DMS153 (cell line): ENCODE results near the gene VPS35.
"Not testable (repeated sequence)": the region's sequence is repeated elsewhere in the genome, so short reads cannot be mapped to it uniquely, and the experiment has no call there.

Experiments used
- DNase-seq: peaks from one replicate; lab custom pipeline; 2025; lab: John Stamatoyannopoulos, UW

Gene VPS35

GRCh38 chr16:46658925-46659324, 30.1 kb downstream of the VPS35 start:
- no peak for DNase-seq

- DNase-seq = no peak
These were observed 37.7 kb downstream of the VPS35 start for GRCh38 chr16:46651305-46651704.

GRCh38 chr16:46650254-46650623, 38.7 kb downstream of the VPS35 start:
- no peak for DNase-seq

- DNase-seq = no peak
These were observed 39.3 kb downstream of the VPS35 start for GRCh38 chr16:46649588-46650253.

GRCh38 chr16:46648656-46649055, 40.3 kb downstream of the VPS35 start:
- DNase-seq = no peak

- no peak for DNase-seq
These were observed 49.7 kb downstream of the VPS35 start for GRCh38 chr16:46638947-46639925.

- peak; percentile 31 for DNase-seq
These were observed 55.9 kb downstream of the VPS35 start for GRCh38 chr16:46632778-46633733.

- DNase-seq = no peak
These were observed 59.4 kb downstream of the VPS35 start for GRCh38 chr16:46629331-46630219.

- DNase-seq = no peak
These were observed 61.2 kb downstream of the VPS35 start for GRCh38 chr16:46627746-46628145.

- DNase-seq = not testable (repeated sequence)
These were observed 62.3 kb downstream of the VPS35 start for GRCh38 chr16:46626681-46627080.

GRCh38 chr16:46624862-46625261, 64.1 kb downstream of the VPS35 start:
- not testable (repeated sequence) for DNase-seq

- not testable (repeated sequence) for DNase-seq
These were observed 65.3 kb downstream of the VPS35 start for GRCh38 chr16:46623707-46624106.

- DNase-seq = not testable (repeated sequence)
These were observed 65.7 kb downstream of the VPS35 start for GRCh38 chr16:46623246-46623645.

- DNase-seq = no peak
These were observed 66.9 kb downstream of the VPS35 start for GRCh38 chr16:46621934-46622676.

GRCh38 chr16:46621006-46621933, 67.7 kb downstream of the VPS35 start, which contains the start of gene SHCBP1:
SHCBP1 (minus strand) TSS chr16:46621379; CDS start chr16:46621359, 20 bp downstream.
- DNase-seq = peak; percentile 20

GRCh38 chr16:46620266-46621005, 68.5 kb downstream of the VPS35 start:
- DNase-seq = no peak

GRCh38 chr16:46618516-46618915, 70.5 kb downstream of the VPS35 start:
- no peak for DNase-seq

GRCh38 chr16:46614006-46614405, 75.0 kb downstream of the VPS35 start:
- no peak for DNase-seq
